AG09319 (cell line): ENCODE measurements around the gene JADE3.

ENCODE experiments used
- DNase-seq: peaks from one replicate; pipeline ENCODE4 v3.0.0-alpha.2; 2010; ENCODE audit warnings: low read depth; ENCODE audit errors: extremely low read depth
- TF ChIP-seq, protein P1 (sequence below): IDR thresholded peaks from 2 replicates; pipeline ENCODE4 v1.5.1; 2011; ENCODE audit warnings: low read depth, mild to moderate bottlenecking, inconsistent platforms, low read length, moderate library complexity

JADE3 gene

GRCh38 chrX:46912098-46912602 lies at the start of gene JADE3:
Gene JADE3, plus strand, starts transcription at chrX:46912421. Its CDS starts 72,474 bp downstream, at chrX:46984895.
- peak; percentile 7 for DNase-seq
- TF ChIP-seq, protein P1, sequence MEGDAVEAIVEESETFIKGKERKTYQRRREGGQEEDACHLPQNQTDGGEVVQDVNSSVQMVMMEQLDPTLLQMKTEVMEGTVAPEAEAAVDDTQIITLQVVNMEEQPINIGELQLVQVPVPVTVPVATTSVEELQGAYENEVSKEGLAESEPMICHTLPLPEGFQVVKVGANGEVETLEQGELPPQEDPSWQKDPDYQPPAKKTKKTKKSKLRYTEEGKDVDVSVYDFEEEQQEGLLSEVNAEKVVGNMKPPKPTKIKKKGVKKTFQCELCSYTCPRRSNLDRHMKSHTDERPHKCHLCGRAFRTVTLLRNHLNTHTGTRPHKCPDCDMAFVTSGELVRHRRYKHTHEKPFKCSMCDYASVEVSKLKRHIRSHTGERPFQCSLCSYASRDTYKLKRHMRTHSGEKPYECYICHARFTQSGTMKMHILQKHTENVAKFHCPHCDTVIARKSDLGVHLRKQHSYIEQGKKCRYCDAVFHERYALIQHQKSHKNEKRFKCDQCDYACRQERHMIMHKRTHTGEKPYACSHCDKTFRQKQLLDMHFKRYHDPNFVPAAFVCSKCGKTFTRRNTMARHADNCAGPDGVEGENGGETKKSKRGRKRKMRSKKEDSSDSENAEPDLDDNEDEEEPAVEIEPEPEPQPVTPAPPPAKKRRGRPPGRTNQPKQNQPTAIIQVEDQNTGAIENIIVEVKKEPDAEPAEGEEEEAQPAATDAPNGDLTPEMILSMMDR: no peak

GRCh38 chrX:46863072-46863471 lies 49.1 kb upstream of the JADE3 start:
- TF ChIP-seq, protein P1: no peak
- no peak for DNase-seq

GRCh38 chrX:46864606-46865005 lies 47.6 kb upstream of the JADE3 start:
- TF ChIP-seq, protein P1: no peak
- DNase-seq: no peak

- TF ChIP-seq, protein P1: no peak
- DNase-seq: no peak
Measured at GRCh38 chrX:46865281-46865680, 46.9 kb upstream of the JADE3 start.

- no peak for DNase-seq
- TF ChIP-seq, protein P1: no peak
Measured at GRCh38 chrX:46866726-46867125, 45.5 kb upstream of the JADE3 start.

- DNase-seq: no peak
Measured at GRCh38 chrX:46873746-46874145, 38.5 kb upstream of the JADE3 start.

DNA sequence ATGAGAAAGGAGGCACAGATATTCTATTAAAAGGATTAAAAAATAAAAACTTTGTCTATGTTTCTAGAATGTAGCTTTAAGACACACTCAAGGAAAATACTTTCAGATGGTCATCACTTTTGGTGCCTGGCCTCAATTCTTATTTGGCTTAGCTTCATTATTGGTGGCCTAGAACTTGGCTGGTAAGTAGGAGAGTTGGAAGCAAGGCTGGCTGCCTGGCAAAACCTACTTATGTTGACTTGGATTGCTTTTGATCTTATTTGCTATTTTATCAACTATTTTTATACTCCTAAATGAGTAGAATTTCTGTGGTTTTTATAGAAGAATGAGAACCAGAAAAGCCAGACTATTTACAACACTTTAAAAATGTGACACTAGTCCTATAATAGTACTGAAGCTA lies 35.3 kb upstream of the JADE3 start:
- TF ChIP-seq, protein P1: no peak
- no peak for DNase-seq

More at GRCh38 chrX:46873746-46874145, 38.5 kb upstream of the JADE3 start:
- TF ChIP-seq, protein P1: no peak
